A549 (cell line): ENCODE data around the gene LCAT. TPM values are rescaled to one million over a fixed set of nuclear protein-coding genes. Genes with fewer than 3 reads are reported as not detected.

Experiments
- ATAC-seq, 2 experiments: fragments of 200-7000 bp in 1 of 2; fragments of >200 bp in 1 of 2; cut with Nextera tagmentation in 1 of 2; cut with Tn5 transposase in 1 of 2; 3 replicates each; pipeline versions ENCODE4 v1.8.0 to v1.9.1; 2018 to 2020; ENCODE audit warnings: mild to moderate bottlenecking in 1 of 2, moderate library complexity in 1 of 2
- CTCF ChIA-PET: fragments of 300-600 bp; sonication (Branson Sonifier 250); formaldehyde crosslinking; extraction: SDS; loops from one replicate; lab custom pipeline; 2021; ENCODE audit warnings: antibody characterized with exemption, inconsistent platforms; lab: Yijun Ruan, JAX
- POLR2A ChIA-PET: fragments of 350-600 bp; formaldehyde crosslinking; extraction: SDS; loops from one replicate; lab custom pipeline; 2021; ENCODE audit warnings: antibody characterized with exemption, inconsistent platforms; lab: Yijun Ruan, JAX
- DNase-seq, 2 experiments: peaks; one replicate each; pipeline versions ENCODE4 v3.0.0 to v3.0.0-alpha.2; 2011 to 2016; ENCODE audit warnings: low read depth in 1 of 2, low spot score in 1 of 2
- FAIRE-seq: peaks from 2 replicates; lab custom pipeline; 2011; peaks lifted over from hg19 to GRCh38; lab: Jason Lieb, UNC
- H3K27ac ChIP-seq, 2 experiments: fragments of >200 bp; sonication (Bioruptor Twin); formaldehyde crosslinking; 3 replicates each; pipeline ENCODE4 v1.5.1; 2016 to 2017
- H3K4me1 ChIP-seq: fragments of >200 bp; sonication (Bioruptor Twin); formaldehyde crosslinking; 3 replicates; pipeline ENCODE4 v1.6.1; 2016
- H3K4me2 ChIP-seq: fragments of >200 bp; sonication (Bioruptor Twin); formaldehyde crosslinking; 3 replicates; pipeline ENCODE4 v1.6.1; 2016
- H3K4me3 ChIP-seq: fragments of >200 bp; sonication (Bioruptor Twin); formaldehyde crosslinking; 3 replicates; pipeline ENCODE4 v1.5.1; 2016
- H3K9me3 ChIP-seq: fragments of >200 bp; sonication (Bioruptor Twin); formaldehyde crosslinking; 3 replicates; pipeline ENCODE4 v1.6.1; 2016
- CEBPB ChIP-seq, 2 experiments: fragments of >200 bp in 1 of 2; sonication (Bioruptor Twin) in 1 of 2; formaldehyde crosslinking in 1 of 2; IDR thresholded peaks; 2 replicates each; pipeline ENCODE4 v1.6.1; 2012 to 2016
- FOSL2 ChIP-seq, 2 experiments: fragments of 450-650 bp in 1 of 2; fragments of >200 bp in 1 of 2; sonication (Bioruptor Twin) in 1 of 2; formaldehyde crosslinking; IDR thresholded peaks; 2 replicates each; pipeline versions ENCODE4 v1.5.0 to v1.6.1; 2016 to 2020; ENCODE audit warnings: mild to moderate bottlenecking in 1 of 2, moderate library complexity in 1 of 2
- HOXB13 ChIP-seq: fragments of 250-450 bp; sonication (Bioruptor Pico); IDR thresholded peaks from 2 replicates; pipeline ENCODE4 v1.5.0; 2020; ENCODE audit warnings: low read depth, mild to moderate bottlenecking, moderate library complexity
- JUNB ChIP-seq: fragments of >200 bp; sonication (Bioruptor Twin); formaldehyde crosslinking; IDR thresholded peaks from 2 replicates; pipeline ENCODE4 v1.6.1; 2016
- MAZ ChIP-seq: fragments of 150-350 bp; IDR thresholded peaks from 2 replicates; pipeline ENCODE4 v1.6.1; 2014; ENCODE audit warnings: antibody characterized with exemption, low read depth, low read length, borderline replicate concordance
- MYC ChIP-seq: IDR thresholded peaks from 2 replicates; pipeline ENCODE4 v1.6.1; 2012; ENCODE audit warnings: mild to moderate bottlenecking, inconsistent platforms, low read length, improper control_type of control experiment, borderline replicate concordance
- NR3C1 ChIP-seq: fragments of >200 bp; sonication (Bioruptor Twin); formaldehyde crosslinking; IDR thresholded peaks from 3 replicates; pipeline ENCODE4 v1.6.1; 2017
- RAD21 ChIP-seq, 2 experiments: fragments of >200 bp in 1 of 2; sonication (Bioruptor Twin) in 1 of 2; formaldehyde crosslinking in 1 of 2; IDR thresholded peaks in 1 of 2; conservative IDR thresholded peaks in 1 of 2; 2 replicates in 1 of 2; 3 replicates in 1 of 2; pipeline ENCODE4 v1.6.1; 2012 to 2018; ENCODE audit warnings: inconsistent platforms in 1 of 2
- RARB ChIP-seq: fragments of 250-450 bp; sonication (Bioruptor Pico); IDR thresholded peaks from 2 replicates; pipeline ENCODE4 v1.8.0; 2021; ENCODE audit warnings: mild to moderate bottlenecking, moderate library complexity
- ZC3H11A ChIP-seq: fragments of 450-650 bp; IDR thresholded peaks from 2 replicates; pipeline ENCODE4 v1.6.1; 2014; ENCODE audit warnings: antibody characterized with exemption, mild to moderate bottlenecking
- WGBS: methylation state at CpG from one replicate; pipeline ENCODE4 v1.1.6; 2017; ENCODE audit errors: missing lambda C conversion rate; 5-methylcytosine and 5-hydroxymethylcytosine counted together
- polyA plus RNA-seq, 4 experiments: library from polyadenylated mRNA; depleted of rRNA in 3 of 4; stranded (reverse); fragments of >200 nt; fragmentation: RNase III in 1 of 4; extraction: RNeasy Plus Mini Kit Qiagen cat#74134 plus additional on column Dnase treatment in 1 of 4; gene quantifications; 2 replicates in 3 of 4; 3 replicates in 1 of 4; pipeline ENCODE4 v1.2.3, GENCODE V29; 2011 to 2017
- TF ChIP-seq, protein P1 (sequence below): fragments of 450-650 bp; IDR thresholded peaks from 2 replicates; pipeline ENCODE4 v1.6.1; 2014; ENCODE audit warnings: antibody characterized with exemption
- TF ChIP-seq, protein P2 (sequence below): fragments of 150-350 bp; IDR thresholded peaks from 2 replicates; pipeline ENCODE4 v1.6.1; 2014; ENCODE audit warnings: low read depth, mild to moderate bottlenecking, low read length
- TF ChIP-seq, protein P3 (sequence below): fragments of >200 bp; sonication (Bioruptor Twin); formaldehyde crosslinking; IDR thresholded peaks from 3 replicates; pipeline ENCODE4 v1.6.1; 2016

LCAT gene
- polyA plus RNA-seq, 2 of the 4 experiments (the other 2 are of a cell fraction): 1.7 to 8.4 TPM

DNA sequence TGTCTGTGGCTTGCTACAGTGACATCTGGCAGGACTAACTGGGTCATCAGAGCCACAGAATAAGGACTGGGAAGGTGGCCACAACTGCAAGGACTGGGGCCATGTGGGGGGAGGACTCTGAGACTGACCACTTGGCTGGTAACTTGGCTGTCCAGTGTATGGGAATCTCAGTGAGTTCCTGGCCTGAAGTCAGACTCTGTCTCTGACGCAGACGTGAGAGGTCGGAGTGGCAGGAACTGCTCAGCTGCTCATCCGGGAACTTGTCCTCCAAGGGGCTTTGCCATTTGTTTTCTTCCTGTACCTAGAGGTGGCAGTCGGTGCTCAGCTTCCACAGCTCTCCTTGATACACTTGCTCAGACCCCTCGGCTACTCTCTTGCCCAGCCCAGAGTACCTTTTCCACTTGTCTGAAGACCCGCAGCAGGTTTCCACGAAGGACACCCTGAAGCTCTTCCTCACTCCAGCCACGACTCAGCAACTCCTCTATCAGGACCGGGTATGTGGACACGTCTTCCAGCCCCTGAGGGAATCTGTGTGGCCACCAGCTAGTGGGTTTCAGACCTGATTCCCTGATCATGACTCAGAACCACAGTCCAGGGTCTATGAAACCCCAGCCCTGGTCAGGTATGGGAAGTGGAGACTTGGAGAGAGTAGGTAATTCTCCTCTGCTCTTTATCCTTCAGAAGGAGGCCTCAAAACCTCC lies 43.7 kb upstream of the LCAT start (continued):
- TF ChIP-seq MAZ: no peak
- no peak for TF ChIP-seq CEBPB (IDR thresholded peaks at IDR 0.05)
- no peak for TF ChIP-seq JUNB

DNA sequence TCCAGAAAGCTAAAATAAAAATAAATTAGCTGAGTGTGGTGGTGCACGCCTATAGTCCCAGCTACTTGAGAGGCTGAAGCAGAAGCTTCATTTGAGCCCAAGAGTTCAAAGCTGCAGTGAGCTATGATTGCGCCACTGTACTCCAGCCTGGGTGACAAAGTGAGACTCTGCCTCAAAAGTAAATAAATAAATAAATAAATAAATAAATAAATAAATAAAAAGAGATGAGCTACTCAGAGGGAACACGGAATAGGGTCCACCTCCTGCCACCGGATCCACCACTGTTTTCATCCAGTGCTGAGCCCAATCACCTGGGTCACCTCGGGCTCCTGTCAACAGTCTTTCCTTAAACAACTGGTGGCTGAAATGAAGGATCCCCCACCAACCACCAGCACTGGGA lies 43.0 kb upstream of the LCAT start:
- ATAC-seq: no peak
- peaks cover 7% of the 10 kb centered on the region; the same call in 2 of the 3 replicates for H3K4me1 ChIP-seq
- ChIA-PET CTCF (interaction anchor here (1.1 to 1.2 kb wide), 3 partner anchors 20 to 238 kb away, joined by 3 read pairs; no protein-coding TSS in a partner anchor), POLR2A (interaction anchor here (0.6 kb wide), 1 partner anchor 993 kb away, joined by 3 read pairs; no protein-coding TSS in a partner anchor)
- 81% methylated on average over 5 of the region's 5 CpGs for WGBS
- H3K9me3 ChIP-seq: no peaks in the 10 kb centered on the region
- no peak for DNase-seq
- H3K4me2 ChIP-seq: no peak overlapping the region
- H3K4me3 ChIP-seq: no peak overlapping the region
- no peak overlapping the region for H3K27ac ChIP-seq
- FAIRE-seq: no peak
- TF ChIP-seq ZC3H11A (peak; percentile 86), RARB (CRISPR knock-in tag) (no peak), NR3C1 (no peak), FOSL2 (IDR thresholded peaks at IDR 0.05) (no peak), FOSL2 (CRISPR knock-in tag; IDR thresholded peaks at IDR 0.05) (no peak), HOXB13 (CRISPR knock-in tag) (no peak), RAD21 (conservative IDR thresholded peaks at IDR 0.05 in 1 of 2, IDR thresholded peaks at IDR 0.05 in 1 of 2) (no peak)
- TF ChIP-seq, protein P1, sequence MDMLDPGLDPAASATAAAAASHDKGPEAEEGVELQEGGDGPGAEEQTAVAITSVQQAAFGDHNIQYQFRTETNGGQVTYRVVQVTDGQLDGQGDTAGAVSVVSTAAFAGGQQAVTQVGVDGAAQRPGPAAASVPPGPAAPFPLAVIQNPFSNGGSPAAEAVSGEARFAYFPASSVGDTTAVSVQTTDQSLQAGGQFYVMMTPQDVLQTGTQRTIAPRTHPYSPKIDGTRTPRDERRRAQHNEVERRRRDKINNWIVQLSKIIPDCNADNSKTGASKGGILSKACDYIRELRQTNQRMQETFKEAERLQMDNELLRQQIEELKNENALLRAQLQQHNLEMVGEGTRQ: no peak
- TF ChIP-seq, all 56 proteins: peak for 1

DNA sequence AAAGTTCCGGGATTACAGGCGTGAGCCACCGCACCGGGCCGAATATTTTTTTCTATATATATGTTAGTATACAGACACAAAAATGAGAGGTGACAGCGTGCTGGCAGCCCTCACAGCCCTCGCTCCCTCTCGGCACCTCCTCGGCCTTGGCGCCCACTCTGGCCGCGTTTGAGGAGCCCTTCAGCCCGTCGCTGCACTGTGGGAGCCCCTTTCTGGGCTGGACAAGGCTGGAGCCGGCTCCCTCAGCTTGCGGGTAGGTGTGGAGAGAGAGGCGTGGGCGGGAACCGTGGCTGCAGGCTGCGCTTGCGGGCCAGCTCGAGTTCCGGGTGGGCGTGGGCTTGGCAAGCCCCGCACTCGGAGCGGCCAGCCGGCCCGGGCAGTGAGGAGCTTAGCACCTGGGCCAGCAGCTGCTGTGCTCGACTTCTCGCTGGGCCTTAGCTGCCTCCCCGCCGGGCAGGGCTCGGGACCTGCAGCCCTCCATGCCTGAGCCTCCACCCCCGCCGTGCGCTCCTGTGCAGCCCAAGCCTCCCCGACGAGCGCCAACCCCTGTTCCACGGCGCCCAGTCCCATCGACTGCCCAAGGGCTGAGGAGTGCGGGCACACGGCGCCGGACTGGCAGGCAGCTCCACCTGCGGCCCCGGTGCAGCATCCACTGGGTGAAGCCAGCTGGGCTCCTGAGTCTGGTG lies 38.2 kb upstream of the LCAT start:
- H3K9me3 ChIP-seq: no peaks in the 10 kb centered on the region
- H3K4me1 ChIP-seq: peaks cover 7% of the 10 kb centered on the region; the same call in 2 of the 3 replicates
- 94% methylated on average over 31 of the region's 49 CpGs for WGBS
- DNase-seq: no peak
- ChIA-PET CTCF (interaction anchor here (1.2 to 3.8 kb wide), 5 partner anchors 10 to 40 kb away, joined by 3 to 14 read pairs (median 5); no protein-coding TSS in a partner anchor), POLR2A (no interaction called here)
- H3K27ac ChIP-seq: no peak overlapping the region
- no peak for ATAC-seq
- no peak overlapping the region for H3K4me3 ChIP-seq
- FAIRE-seq: no peak
- TF ChIP-seq MYC: no peak
- H3K4me2 ChIP-seq: no peak overlapping the region

DNA sequence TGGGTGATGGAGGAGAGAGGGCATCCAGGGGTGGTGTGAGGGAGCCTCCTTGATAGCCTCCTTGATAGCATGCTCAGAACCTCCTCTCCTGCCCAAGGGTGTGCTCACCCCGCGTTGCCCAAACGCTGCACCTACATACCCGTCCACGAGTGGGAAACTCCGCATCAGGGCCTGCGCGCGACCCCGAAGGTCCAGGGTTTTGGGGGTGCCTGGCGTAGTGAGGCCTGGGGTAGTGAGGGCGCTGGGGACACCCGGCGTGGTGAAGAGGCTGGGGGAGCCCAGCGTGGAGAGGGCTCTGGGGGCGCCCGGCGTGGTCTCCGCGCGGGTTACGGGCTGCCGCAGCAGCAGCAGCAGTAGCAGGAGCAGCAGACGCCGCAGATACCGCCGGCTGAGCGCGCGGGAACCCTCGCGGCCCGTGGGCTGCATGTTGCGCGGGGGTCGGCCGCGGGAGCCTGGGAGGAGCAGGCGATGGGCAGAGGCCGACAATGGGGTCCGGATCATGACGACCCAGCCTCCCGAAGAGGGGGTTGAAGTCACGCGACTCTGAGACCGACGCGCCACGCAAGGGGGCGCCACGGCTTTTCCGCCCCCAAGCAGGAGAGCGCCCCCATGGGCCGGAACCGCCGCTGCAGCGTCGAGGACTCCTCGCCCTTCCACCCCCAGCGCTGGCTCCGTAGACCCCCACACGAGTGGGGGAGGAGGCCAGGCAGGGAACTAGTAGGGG lies 36.2 kb upstream of the LCAT start, which contains the start of gene DPEP3:
Gene DPEP3, minus strand, starts transcription at position 545 of the 724 bp plus-strand sequence. Its CDS starts 119 bp downstream, at position 426.
- FAIRE-seq: no peak
- WGBS: 92% methylated on average over 62 of the region's 62 CpGs
- no peak for ATAC-seq
- ChIA-PET CTCF (interaction anchor here (0.8 to 3.8 kb wide), 4 partner anchors 12 to 251 kb away, joined by 3 to 14 read pairs (median 4); no protein-coding TSS in a partner anchor), POLR2A (no interaction called here)
- no peak within 1 kb of the TSS for H3K27ac ChIP-seq
- no peak for DNase-seq
- H3K9me3 ChIP-seq: no peaks in the 10 kb centered on the region
- peaks cover 5% of the 10 kb centered on the region; the same call in 2 of the 3 replicates for H3K4me1 ChIP-seq
- H3K4me2 ChIP-seq: no peak within 1 kb of the TSS
- no peak within 1 kb of the TSS for H3K4me3 ChIP-seq
- TF ChIP-seq, protein P2, sequence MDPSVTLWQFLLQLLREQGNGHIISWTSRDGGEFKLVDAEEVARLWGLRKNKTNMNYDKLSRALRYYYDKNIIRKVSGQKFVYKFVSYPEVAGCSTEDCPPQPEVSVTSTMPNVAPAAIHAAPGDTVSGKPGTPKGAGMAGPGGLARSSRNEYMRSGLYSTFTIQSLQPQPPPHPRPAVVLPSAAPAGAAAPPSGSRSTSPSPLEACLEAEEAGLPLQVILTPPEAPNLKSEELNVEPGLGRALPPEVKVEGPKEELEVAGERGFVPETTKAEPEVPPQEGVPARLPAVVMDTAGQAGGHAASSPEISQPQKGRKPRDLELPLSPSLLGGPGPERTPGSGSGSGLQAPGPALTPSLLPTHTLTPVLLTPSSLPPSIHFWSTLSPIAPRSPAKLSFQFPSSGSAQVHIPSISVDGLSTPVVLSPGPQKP: no peak
- TF ChIP-seq, protein P3, sequence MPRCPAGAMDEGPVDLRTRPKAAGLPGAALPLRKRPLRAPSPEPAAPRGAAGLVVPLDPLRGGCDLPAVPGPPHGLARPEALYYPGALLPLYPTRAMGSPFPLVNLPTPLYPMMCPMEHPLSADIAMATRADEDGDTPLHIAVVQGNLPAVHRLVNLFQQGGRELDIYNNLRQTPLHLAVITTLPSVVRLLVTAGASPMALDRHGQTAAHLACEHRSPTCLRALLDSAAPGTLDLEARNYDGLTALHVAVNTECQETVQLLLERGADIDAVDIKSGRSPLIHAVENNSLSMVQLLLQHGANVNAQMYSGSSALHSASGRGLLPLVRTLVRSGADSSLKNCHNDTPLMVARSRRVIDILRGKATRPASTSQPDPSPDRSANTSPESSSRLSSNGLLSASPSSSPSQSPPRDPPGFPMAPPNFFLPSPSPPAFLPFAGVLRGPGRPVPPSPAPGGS: no peak
- TF ChIP-seq, all 56 proteins: peak for 0
